Endothelial cell of umbilical vein (primary cell): ENCODE data around the gene CYP46A1. TPM values are rescaled to one million over a fixed set of nuclear protein-coding genes. Genes with fewer than 3 reads are reported as not detected.

Source experiments
- BruUV-seq: library from RNA; stranded (reverse); fragments of 400-500 nt; replicated peaks from 2 replicates; lab custom pipeline; 2021; lab: Mats Ljungman, UMichigan
- CTCF ChIA-PET: fragments of 300-600, 350-600 bp; sonication (Branson Sonifier 250); formaldehyde crosslinking; loops from one replicate; lab custom pipeline; 2021; ENCODE audit warnings: antibody characterized with exemption, inconsistent platforms; lab: Charles Lee
- POLR2A ChIA-PET: fragments of 300-600, 350-600 bp; sonication (Branson Sonifier 250); formaldehyde crosslinking; loops from one replicate; lab custom pipeline; 2021; ENCODE audit warnings: antibody characterized with exemption, inconsistent platforms; lab: Charles Lee
- DNase-seq: peaks from one replicate; pipeline ENCODE4 v3.0.0-alpha.2; 2011; ENCODE audit warnings: low read depth, low spot score
- FAIRE-seq: peaks from 2 replicates; lab custom pipeline; 2011; peaks lifted over from hg19 to GRCh38; lab: Jason Lieb, UNC
- H2AFZ ChIP-seq: 2 replicates; pipeline ENCODE4 v1.6.0; 2012; ENCODE audit warnings: low read depth, low read length, control low read depth, inconsistent platforms
- H3K27ac ChIP-seq: 2 replicates; pipeline ENCODE4 v1.5.1; 2011; ENCODE audit warnings: low read depth, mild to moderate bottlenecking, control low read depth, low read length, moderate library complexity; ENCODE audit not compliant: insufficient read depth
- H3K27me3 ChIP-seq, 2 experiments: 2 replicates each; pipeline versions ENCODE4 v1.6.0 to v1.6.1; 2011; ENCODE audit warnings: low read length in 2 of 2, mixed read lengths in 1 of 2; ENCODE audit not compliant: control insufficient read depth in 2 of 2, insufficient read depth in 2 of 2
- H3K36me3 ChIP-seq, 2 experiments: 2 replicates in 1 of 2; 3 replicates in 1 of 2; pipeline ENCODE4 v1.5.1; 2011; ENCODE audit warnings: low read length in 2 of 2, mild to moderate bottlenecking in 1 of 2, moderate library complexity in 1 of 2; ENCODE audit not compliant: control insufficient read depth in 2 of 2, insufficient read depth in 2 of 2; ENCODE audit errors: extremely low read depth in 1 of 2
- H3K4me1 ChIP-seq: 3 replicates; pipeline ENCODE4 v1.5.1; 2011; ENCODE audit warnings: mild to moderate bottlenecking, low read length; ENCODE audit not compliant: control insufficient read depth, insufficient read depth; ENCODE audit errors: extremely low read depth
- H3K4me2 ChIP-seq: 2 replicates; pipeline ENCODE4 v1.6.1; 2011; ENCODE audit warnings: low read length, control low read depth, mixed read lengths; ENCODE audit not compliant: insufficient read depth
- H3K4me3 ChIP-seq, 3 experiments: fragments of 200-600 bp in 1 of 3; sonication (generic), shearing (Covaris generic) in 1 of 3; replicated peaks in 1 of 3; 2 replicates each; pipeline ENCODE4 v1.5.1; 2011 to 2016; ENCODE audit warnings: control low read depth in 3 of 3, low read length in 3 of 3, mild to moderate bottlenecking in 2 of 3, inconsistent platforms in 1 of 3, low read depth in 1 of 3, moderate library complexity in 1 of 3; ENCODE audit not compliant: insufficient read depth in 1 of 3
- H3K79me2 ChIP-seq: 2 replicates; pipeline ENCODE4 v1.6.0; 2012; ENCODE audit warnings: low read length, inconsistent platforms; ENCODE audit not compliant: control insufficient read depth, insufficient read depth
- H3K9ac ChIP-seq: replicated peaks from 2 replicates; pipeline ENCODE3; 2011; ENCODE audit warnings: low read length, control low read depth; ENCODE audit not compliant: insufficient read depth; ENCODE audit errors: extremely low read depth
- H3K9me1 ChIP-seq: replicated peaks from 3 replicates; pipeline ENCODE4 v1.6.0; 2011; ENCODE audit warnings: mild to moderate bottlenecking, low read length; ENCODE audit not compliant: control insufficient read depth, insufficient read depth; ENCODE audit errors: extremely low read depth
- H3K9me3 ChIP-seq: replicated peaks from 2 replicates; pipeline ENCODE4 v1.5.1; 2012; ENCODE audit warnings: low read length, inconsistent platforms; ENCODE audit not compliant: control insufficient read depth, insufficient read depth
- H4K20me1 ChIP-seq: replicated peaks from 2 replicates; pipeline ENCODE3; 2011; ENCODE audit warnings: mild to moderate bottlenecking, low read length; ENCODE audit not compliant: control insufficient read depth, insufficient read depth; ENCODE audit errors: extremely low read depth
- EZH2 ChIP-seq: IDR thresholded peaks from 2 replicates; pipeline ENCODE4 v1.6.1; 2012; ENCODE audit warnings: borderline replicate concordance, low read depth, mild to moderate bottlenecking, moderate library complexity, low read length, inconsistent platforms; ENCODE audit not compliant: severe bottlenecking
- FOS ChIP-seq: IDR thresholded peaks from 2 replicates; pipeline ENCODE4 v1.6.1; 2011; ENCODE audit warnings: mild to moderate bottlenecking, low read length, moderate library complexity, borderline replicate concordance; ENCODE audit not compliant: insufficient read depth
- GATA2 ChIP-seq: IDR thresholded peaks from 2 replicates; pipeline ENCODE4 v1.7.0; 2011; ENCODE audit warnings: low read depth, mild to moderate bottlenecking, moderate library complexity, mixed read lengths, low read length; ENCODE audit not compliant: insufficient read length, insufficient read depth
- JUN ChIP-seq: IDR thresholded peaks from 2 replicates; pipeline ENCODE4 v1.6.1; 2011; ENCODE audit warnings: borderline replicate concordance, low read depth; ENCODE audit not compliant: insufficient read length, insufficient read depth
- MYC ChIP-seq: IDR thresholded peaks from one replicate; pipeline ENCODE4 v1.6.1; 2011; ENCODE audit warnings: mild to moderate bottlenecking, low read depth, low read length
- POLR2A ChIP-seq: IDR thresholded peaks from 2 replicates; pipeline ENCODE4 v1.6.1; 2012; ENCODE audit warnings: low read depth, mild to moderate bottlenecking, control low read depth, low read length
- POLR2AphosphoS5 ChIP-seq: IDR thresholded peaks from 2 replicates; pipeline ENCODE4 v1.6.1; 2012; ENCODE audit warnings: low read depth, mild to moderate bottlenecking, control low read depth, low read length, moderate library complexity; ENCODE audit not compliant: insufficient read depth
- dilution Hi-C: fragments of 300-500 bp; cut with MboI; formaldehyde crosslinking; loops from one replicate; pipeline ENCODE4 v1.15.0; 2019; ENCODE audit warnings: low sequenced_read_pairs; ENCODE audit not compliant: extremely low pct_ligation_motif_present
- intact Hi-C: fragments of 100-400 bp; cut with micrococcal nuclease; formaldehyde crosslinking; loops from one replicate; pipeline ENCODE4 v1.10.0; 2022
- polyA plus RNA-seq, 4 experiments: library from polyadenylated mRNA; depleted of rRNA in 3 of 4; stranded (reverse) in 3 of 4; unstranded in 1 of 4; fragments of >200 nt; gene quantifications; 2 replicates each; pipeline versions ENCODE4 v1.2.1 to v1.2.3, GENCODE V29; 2011 to 2012; ENCODE audit warnings: missing spikeins in 1 of 4
- total RNA-seq: library from RNA; stranded (reverse); gene quantifications from 2 replicates; pipeline ENCODE4 v1.2.3, GENCODE V29; 2021
- TF ChIP-seq, protein P1 (sequence below), 2 donors: IDR thresholded peaks; 1 replicate in 1 of 2; 2 replicates in 1 of 2; pipeline ENCODE4 v1.5.1; 2011; ENCODE audit warnings: low read length in 2 of 2, mild to moderate bottlenecking in 2 of 2, moderate library complexity in 2 of 2, control low read depth in 1 of 2, inconsistent platforms in 1 of 2, low read depth in 1 of 2; ENCODE audit not compliant: insufficient read depth in 1 of 2; ENCODE audit errors: extremely low read depth in 1 of 2
- TF ChIP-seq, protein P2 (sequence below): IDR thresholded peaks from 2 replicates; pipeline ENCODE4 v1.6.1; 2011; ENCODE audit not compliant: insufficient read depth, insufficient read length

CYP46A1 gene
- total and polyA plus RNA-seq, 2 donors (not counting 3 experiments of a cell fraction or from before 2014, with no cell fraction given) = 0.03 to 0.24 TPM

DNA sequence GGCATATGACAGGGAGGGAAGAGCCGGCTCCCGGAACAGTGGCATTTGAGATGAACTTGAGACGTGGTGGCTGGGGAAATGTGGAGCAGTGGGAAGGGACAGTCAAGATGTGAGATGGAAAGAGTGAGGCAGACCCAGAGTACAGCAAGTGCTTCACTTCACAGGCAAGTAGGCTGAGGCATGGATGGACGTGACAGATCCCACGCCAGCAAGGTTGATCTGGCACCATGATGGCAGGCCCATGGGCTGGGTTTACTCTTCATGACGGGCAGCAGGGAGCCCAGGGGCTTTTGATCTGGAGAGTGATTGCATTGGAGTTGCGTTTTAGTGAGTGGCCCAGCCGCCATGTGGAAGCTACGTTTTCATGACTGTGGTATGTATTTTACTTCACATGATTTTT is 91.3 kb downstream of the CYP46A1 start:
- H3K4me2 ChIP-seq = no peak overlapping the region
- BruUV-seq = no TSS peak
- dilution Hi-C loops = no loop called here

More for the DNA sequence above, 91.3 kb downstream of the CYP46A1 start:
- no peak for FAIRE-seq
- H3K27me3 ChIP-seq = no peaks in the 10 kb centered on the region
- intact Hi-C loops = no loop called here
- no peaks in the 10 kb centered on the region for H3K9me1 ChIP-seq
- H3K9ac ChIP-seq = no peak overlapping the region
- TF ChIP-seq EZH2 (no peak), JUN (no peak), MYC (no peak), FOS (no peak), POLR2AphosphoS5 (no peak), POLR2A (no peak), GATA2 (no peak)
- TF ChIP-seq, protein P1, sequence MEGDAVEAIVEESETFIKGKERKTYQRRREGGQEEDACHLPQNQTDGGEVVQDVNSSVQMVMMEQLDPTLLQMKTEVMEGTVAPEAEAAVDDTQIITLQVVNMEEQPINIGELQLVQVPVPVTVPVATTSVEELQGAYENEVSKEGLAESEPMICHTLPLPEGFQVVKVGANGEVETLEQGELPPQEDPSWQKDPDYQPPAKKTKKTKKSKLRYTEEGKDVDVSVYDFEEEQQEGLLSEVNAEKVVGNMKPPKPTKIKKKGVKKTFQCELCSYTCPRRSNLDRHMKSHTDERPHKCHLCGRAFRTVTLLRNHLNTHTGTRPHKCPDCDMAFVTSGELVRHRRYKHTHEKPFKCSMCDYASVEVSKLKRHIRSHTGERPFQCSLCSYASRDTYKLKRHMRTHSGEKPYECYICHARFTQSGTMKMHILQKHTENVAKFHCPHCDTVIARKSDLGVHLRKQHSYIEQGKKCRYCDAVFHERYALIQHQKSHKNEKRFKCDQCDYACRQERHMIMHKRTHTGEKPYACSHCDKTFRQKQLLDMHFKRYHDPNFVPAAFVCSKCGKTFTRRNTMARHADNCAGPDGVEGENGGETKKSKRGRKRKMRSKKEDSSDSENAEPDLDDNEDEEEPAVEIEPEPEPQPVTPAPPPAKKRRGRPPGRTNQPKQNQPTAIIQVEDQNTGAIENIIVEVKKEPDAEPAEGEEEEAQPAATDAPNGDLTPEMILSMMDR (IDR thresholded peaks at IDR 0.05; ENCODE audit: extremely low read depth in 1 of 2, insufficient read depth in 1 of 2, low read depth in 1 of 2, low read length in 2 of 2) = no peak
- TF ChIP-seq, protein P2, sequence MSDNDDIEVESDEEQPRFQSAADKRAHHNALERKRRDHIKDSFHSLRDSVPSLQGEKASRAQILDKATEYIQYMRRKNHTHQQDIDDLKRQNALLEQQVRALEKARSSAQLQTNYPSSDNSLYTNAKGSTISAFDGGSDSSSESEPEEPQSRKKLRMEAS = no peak
- H3K27ac ChIP-seq = no peak overlapping the region
- no peak for DNase-seq
- ChIA-PET POLR2A (no interaction called here), CTCF (interaction anchor here (2.8 to 2.9 kb wide), 2 partner anchors 17 to 18 kb away, joined by 10 to 11 read pairs; no protein-coding TSS in a partner anchor)
- H3K4me1 ChIP-seq = no peaks in the 10 kb centered on the region
- H2AFZ ChIP-seq = no peak overlapping the region
- H3K36me3 ChIP-seq = no peaks in the 10 kb centered on the region
- H3K4me3 ChIP-seq = no peak overlapping the region
- no peaks in the 10 kb centered on the region for H4K20me1 ChIP-seq
- H3K79me2 ChIP-seq = no peaks in the 10 kb centered on the region
- no peaks in the 10 kb centered on the region for H3K9me3 ChIP-seq

Other genes starting within 250 kb of the CYP46A1 start
- 51.9 and 53.1 TPM in 2 replicates for gene SETD3, start 203.4 kb upstream of the CYP46A1 start, total RNA-seq
- 18.1 and 18.7 TPM in 2 replicates for gene SETD3, start 203.4 kb upstream of the CYP46A1 start, polyA plus RNA-seq
- 59.3 and 59.6 TPM in 2 replicates for gene CCNK, start 202.9 kb upstream of the CYP46A1 start, total RNA-seq
- 5.8 and 11.9 TPM in 2 replicates for gene CCNK, start 202.9 kb upstream of the CYP46A1 start, polyA plus RNA-seq
- gene CCDC85C, start 80.1 kb upstream of the CYP46A1 start, total RNA-seq = 17.8 and 22.2 TPM in 2 replicates
- 6.5 and 7.5 TPM in 2 replicates for gene CCDC85C, start 80.1 kb upstream of the CYP46A1 start, polyA plus RNA-seq
- gene HHIPL1, start 39.2 kb upstream of the CYP46A1 start, total RNA-seq = 2.0 and 2.1 TPM in 2 replicates
- 1.3 TPM in 2 replicates for gene HHIPL1, start 39.2 kb upstream of the CYP46A1 start, polyA plus RNA-seq
- gene EML1, start 109.1 kb downstream of the CYP46A1 start, total RNA-seq = 33.0 and 47.8 TPM in 2 replicates
- 20.7 and 22.9 TPM in 2 replicates for gene EML1, start 109.1 kb downstream of the CYP46A1 start, polyA plus RNA-seq